HepG2 (cell line): Measurements from ENCODE around the gene PLA2G4A. TPM values are rescaled to one million over a fixed set of nuclear protein-coding genes. Genes with fewer than 3 reads are reported as not detected.

ENCODE experiments used
- ETV5 ChIP-seq: IDR thresholded peaks from 2 replicates; pipeline ENCODE4 v1.6.1; 2018; ENCODE audit warnings: missing biosample characterization, missing genetic modification reagents, inconsistent platforms, borderline replicate concordance
- KDM1A ChIP-seq: IDR thresholded peaks from 2 replicates; pipeline ENCODE4 v1.6.1; 2016; ENCODE audit warnings: missing compliant biosample characterization
- MAFK ChIP-seq, 2 experiments: IDR thresholded peaks in 1 of 2; conservative IDR thresholded peaks in 1 of 2; 2 replicates each; pipeline ENCODE4 v1.6.1; 2011; ENCODE audit warnings: improper control_type of control experiment in 2 of 2, low read length in 2 of 2
- PHF5A ChIP-seq: IDR thresholded peaks from one replicate; pipeline ENCODE4 v1.6.1; 2018; ENCODE audit warnings: low read depth, missing genetic modification reagents; ENCODE audit not compliant: unreplicated experiment
- TSC22D2 ChIP-seq: sonication (generic); formaldehyde crosslinking; IDR thresholded peaks from 2 replicates; pipeline ENCODE4 v1.5.1; 2020; ENCODE audit warnings: missing genetic modification reagents, mild to moderate bottlenecking, borderline replicate concordance
- ZBTB8A ChIP-seq: sonication (generic); formaldehyde crosslinking; IDR thresholded peaks from 2 replicates; pipeline ENCODE4 v1.4.0; 2020; ENCODE audit warnings: mild to moderate bottlenecking, low read depth, missing genetic modification reagents, borderline replicate concordance
- ZFP82 ChIP-seq: sonication (generic); formaldehyde crosslinking; IDR thresholded peaks from 2 replicates; pipeline ENCODE4 v1.5.1; 2020; ENCODE audit warnings: mild to moderate bottlenecking, missing genetic modification reagents, borderline replicate concordance
- polyA plus RNA-seq, 8 experiments: library from polyadenylated mRNA; depleted of rRNA in 3 of 8; stranded (reverse) in 7 of 8; unstranded in 1 of 8; fragments of >200 nt; fragmentation: Illumina TruSeq in 4 of 8; extraction: Trizol in 4 of 8; gene quantifications; 2 replicates each; pipeline versions ENCODE4 v1.2.1 to v1.2.3, GENCODE V29; 2011 to 2016; ENCODE audit warnings: low read depth in 4 of 8, missing spikeins in 1 of 8, mixed read lengths in 1 of 8; ENCODE audit not compliant: insufficient read depth in 1 of 8
- total RNA-seq, 5 experiments: library from RNA; depleted of rRNA; stranded (reverse); fragments of >200 nt; fragmentation: Illumina TruSeq; extraction: Trizol; gene quantifications; 2 replicates each; pipeline ENCODE4 v1.2.3, GENCODE V29; 2016; ENCODE audit warnings: low read depth in 1 of 5
- TF ChIP-seq, protein P1 (sequence below): sonication (generic); formaldehyde crosslinking; IDR thresholded peaks from 2 replicates; pipeline ENCODE4 v1.5.1; 2020; ENCODE audit warnings: missing genetic modification reagents, mild to moderate bottlenecking, borderline replicate concordance
- TF ChIP-seq, protein P2 (sequence below): sonication (generic); formaldehyde crosslinking; IDR thresholded peaks from 2 replicates; pipeline ENCODE4 v1.5.0; 2020; ENCODE audit warnings: missing genetic modification reagents
- TF ChIP-seq, protein P3 (sequence below), 2 experiments: IDR thresholded peaks; 2 replicates each; pipeline ENCODE4 v1.6.1; 2011 to 2012; ENCODE audit warnings: low read length in 2 of 2, borderline replicate concordance in 1 of 2, low read depth in 1 of 2, mild to moderate bottlenecking in 1 of 2, moderate library complexity in 1 of 2
- TF ChIP-seq, protein P4 (sequence below): IDR thresholded peaks from 2 replicates; pipeline ENCODE4 v1.6.1; 2018; ENCODE audit warnings: missing genetic modification reagents

Gene PLA2G4A
- total and polyA plus RNA-seq, 2 of the 13 experiments (the other 11 are each of a cell fraction or from before 2014, with no cell fraction given) = not detected

DNA sequence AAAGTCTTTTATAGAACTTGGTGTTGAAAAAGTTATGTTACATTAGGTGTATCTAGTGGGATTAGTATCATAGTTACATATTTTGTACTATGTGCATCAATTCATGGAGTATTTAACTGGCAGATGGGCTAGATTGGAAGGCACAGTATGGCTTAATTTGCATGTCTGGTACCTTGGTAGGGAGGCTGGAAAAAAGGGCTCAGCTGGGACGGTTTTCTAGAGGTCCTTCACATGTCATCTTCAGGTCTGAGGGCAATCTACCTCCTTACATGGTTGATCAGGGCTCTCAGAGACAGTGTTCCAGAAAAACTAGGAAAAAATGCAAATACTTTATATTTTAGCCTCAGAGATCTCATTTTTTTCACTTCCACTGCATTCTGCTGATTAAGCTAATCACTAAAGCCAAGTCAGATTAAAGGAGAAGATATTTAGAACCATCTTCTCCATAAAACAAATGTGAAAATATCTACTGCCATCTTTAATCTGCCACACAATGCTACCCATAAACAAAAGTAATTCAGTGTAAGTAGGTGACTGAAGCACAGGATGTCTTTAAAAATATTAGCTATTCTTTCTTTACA lies 209.3 kb downstream of the PLA2G4A start (continued):
- TF ChIP-seq, protein P1, sequence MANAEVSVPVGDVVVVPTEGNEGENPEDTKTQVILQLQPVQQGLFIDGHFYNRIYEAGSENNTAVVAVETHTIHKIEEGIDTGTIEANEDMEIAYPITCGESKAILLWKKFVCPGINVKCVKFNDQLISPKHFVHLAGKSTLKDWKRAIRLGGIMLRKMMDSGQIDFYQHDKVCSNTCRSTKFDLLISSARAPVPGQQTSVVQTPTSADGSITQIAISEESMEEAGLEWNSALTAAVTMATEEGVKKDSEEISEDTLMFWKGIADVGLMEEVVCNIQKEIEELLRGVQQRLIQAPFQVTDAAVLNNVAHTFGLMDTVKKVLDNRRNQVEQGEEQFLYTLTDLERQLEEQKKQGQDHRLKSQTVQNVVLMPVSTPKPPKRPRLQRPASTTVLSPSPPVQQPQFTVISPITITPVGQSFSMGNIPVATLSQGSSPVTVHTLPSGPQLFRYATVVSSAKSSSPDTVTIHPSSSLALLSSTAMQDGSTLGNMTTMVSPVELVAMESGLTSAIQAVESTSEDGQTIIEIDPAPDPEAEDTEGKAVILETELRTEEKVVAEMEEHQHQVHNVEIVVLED (CRISPR knock-in tag) = no peak
- TF ChIP-seq MAFK (conservative IDR thresholded peaks at IDR 0.05 in 1 of 2, IDR thresholded peaks at IDR 0.05 in 1 of 2; ENCODE audit: low read length in 2 of 2) = peak; percentile 35 to 60; a peak in 2 of 4 replicates
- TF ChIP-seq PHF5A (CRISPR knock-in tag) = no peak
- TF ChIP-seq, protein P2, sequence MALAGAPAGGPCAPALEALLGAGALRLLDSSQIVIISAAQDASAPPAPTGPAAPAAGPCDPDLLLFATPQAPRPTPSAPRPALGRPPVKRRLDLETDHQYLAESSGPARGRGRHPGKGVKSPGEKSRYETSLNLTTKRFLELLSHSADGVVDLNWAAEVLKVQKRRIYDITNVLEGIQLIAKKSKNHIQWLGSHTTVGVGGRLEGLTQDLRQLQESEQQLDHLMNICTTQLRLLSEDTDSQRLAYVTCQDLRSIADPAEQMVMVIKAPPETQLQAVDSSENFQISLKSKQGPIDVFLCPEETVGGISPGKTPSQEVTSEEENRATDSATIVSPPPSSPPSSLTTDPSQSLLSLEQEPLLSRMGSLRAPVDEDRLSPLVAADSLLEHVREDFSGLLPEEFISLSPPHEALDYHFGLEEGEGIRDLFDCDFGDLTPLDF (CRISPR knock-in tag) = no peak
- TF ChIP-seq, protein P3, sequence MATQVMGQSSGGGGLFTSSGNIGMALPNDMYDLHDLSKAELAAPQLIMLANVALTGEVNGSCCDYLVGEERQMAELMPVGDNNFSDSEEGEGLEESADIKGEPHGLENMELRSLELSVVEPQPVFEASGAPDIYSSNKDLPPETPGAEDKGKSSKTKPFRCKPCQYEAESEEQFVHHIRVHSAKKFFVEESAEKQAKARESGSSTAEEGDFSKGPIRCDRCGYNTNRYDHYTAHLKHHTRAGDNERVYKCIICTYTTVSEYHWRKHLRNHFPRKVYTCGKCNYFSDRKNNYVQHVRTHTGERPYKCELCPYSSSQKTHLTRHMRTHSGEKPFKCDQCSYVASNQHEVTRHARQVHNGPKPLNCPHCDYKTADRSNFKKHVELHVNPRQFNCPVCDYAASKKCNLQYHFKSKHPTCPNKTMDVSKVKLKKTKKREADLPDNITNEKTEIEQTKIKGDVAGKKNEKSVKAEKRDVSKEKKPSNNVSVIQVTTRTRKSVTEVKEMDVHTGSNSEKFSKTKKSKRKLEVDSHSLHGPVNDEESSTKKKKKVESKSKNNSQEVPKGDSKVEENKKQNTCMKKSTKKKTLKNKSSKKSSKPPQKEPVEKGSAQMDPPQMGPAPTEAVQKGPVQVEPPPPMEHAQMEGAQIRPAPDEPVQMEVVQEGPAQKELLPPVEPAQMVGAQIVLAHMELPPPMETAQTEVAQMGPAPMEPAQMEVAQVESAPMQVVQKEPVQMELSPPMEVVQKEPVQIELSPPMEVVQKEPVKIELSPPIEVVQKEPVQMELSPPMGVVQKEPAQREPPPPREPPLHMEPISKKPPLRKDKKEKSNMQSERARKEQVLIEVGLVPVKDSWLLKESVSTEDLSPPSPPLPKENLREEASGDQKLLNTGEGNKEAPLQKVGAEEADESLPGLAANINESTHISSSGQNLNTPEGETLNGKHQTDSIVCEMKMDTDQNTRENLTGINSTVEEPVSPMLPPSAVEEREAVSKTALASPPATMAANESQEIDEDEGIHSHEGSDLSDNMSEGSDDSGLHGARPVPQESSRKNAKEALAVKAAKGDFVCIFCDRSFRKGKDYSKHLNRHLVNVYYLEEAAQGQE (IDR thresholded peaks at IDR 0.05; ENCODE audit: borderline replicate concordance in 1 of 2, low read depth in 1 of 2, low read length in 2 of 2) = no peak
- TF ChIP-seq TSC22D2 = no peak
- no peak for TF ChIP-seq ZFP82
- TF ChIP-seq KDM1A (CRISPR knock-in tag) = no peak
- TF ChIP-seq, protein P4, sequence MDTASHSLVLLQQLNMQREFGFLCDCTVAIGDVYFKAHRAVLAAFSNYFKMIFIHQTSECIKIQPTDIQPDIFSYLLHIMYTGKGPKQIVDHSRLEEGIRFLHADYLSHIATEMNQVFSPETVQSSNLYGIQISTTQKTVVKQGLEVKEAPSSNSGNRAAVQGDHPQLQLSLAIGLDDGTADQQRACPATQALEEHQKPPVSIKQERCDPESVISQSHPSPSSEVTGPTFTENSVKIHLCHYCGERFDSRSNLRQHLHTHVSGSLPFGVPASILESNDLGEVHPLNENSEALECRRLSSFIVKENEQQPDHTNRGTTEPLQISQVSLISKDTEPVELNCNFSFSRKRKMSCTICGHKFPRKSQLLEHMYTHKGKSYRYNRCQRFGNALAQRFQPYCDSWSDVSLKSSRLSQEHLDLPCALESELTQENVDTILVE = no peak
- no peak for TF ChIP-seq ZBTB8A (CRISPR knock-in tag)
- TF ChIP-seq ETV5 = no peak

Other genes starting within 250 kb of the PLA2G4A start
- gene PTGS2, start 148.5 kb upstream of the PLA2G4A start, total RNA-seq (2016; rRNA removed; fragmentation: Illumina TruSeq; extraction: Trizol) = not detected in 2 replicates
- not detected in 2 replicates for gene PTGS2, start 148.5 kb upstream of the PLA2G4A start, polyA plus RNA-seq (2011; rRNA removed)